HG02588 (cell line): ENCODE measurements around the gene CTIF.
A peak's percentile ranks its signal among the peaks of the same experiment; 100 is the strongest.

Source experiments
- ATAC-seq: cut with Tn5 transposase; IDR thresholded peaks from one replicate; pipeline ENCODE4 v1.9.1; 2021; ENCODE audit warnings: mild to moderate bottlenecking, moderate library complexity; ENCODE audit not compliant: unreplicated experiment

Gene CTIF

DNA sequence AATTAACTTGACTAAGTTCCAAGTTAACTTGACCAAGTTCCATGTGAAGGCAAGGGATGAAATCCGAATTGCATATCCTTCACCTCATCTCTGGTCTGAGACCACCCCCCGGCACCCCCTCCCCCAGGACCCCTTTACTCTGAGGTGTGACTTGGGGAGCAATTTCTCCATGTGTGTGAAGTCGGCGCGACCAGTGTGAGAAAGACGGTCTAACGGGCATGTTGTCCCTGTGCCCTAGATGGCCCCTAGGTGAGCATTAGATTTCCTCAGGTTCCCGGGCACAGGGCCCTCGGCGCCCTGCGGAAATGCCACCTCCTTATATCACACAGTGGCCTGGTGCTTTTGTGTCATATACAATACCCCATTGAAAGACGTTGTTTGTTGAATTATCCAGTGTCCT is 137.1 kb downstream of the CTIF start:
- no peak for ATAC-seq

DNA sequence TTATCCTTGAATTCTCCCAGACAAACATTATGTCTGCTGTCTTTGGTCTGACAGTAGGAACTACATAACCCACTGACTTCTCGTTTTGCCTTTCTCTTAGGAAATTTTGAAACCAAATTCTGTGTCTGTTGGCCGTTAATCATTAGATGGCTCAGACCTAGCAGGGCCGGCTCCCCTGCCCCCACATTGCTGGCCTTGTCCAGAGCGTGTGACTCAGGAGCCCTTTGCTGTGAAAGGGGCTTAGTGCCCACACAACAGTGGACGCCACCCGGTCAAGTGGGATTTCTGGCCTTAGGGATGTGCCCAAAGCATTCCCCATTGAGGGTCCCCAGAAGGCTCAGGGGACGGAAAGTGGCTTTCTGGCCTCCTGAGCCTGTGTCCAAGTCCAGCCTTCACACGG is 137.5 kb downstream of the CTIF start:
- ATAC-seq = no peak

DNA sequence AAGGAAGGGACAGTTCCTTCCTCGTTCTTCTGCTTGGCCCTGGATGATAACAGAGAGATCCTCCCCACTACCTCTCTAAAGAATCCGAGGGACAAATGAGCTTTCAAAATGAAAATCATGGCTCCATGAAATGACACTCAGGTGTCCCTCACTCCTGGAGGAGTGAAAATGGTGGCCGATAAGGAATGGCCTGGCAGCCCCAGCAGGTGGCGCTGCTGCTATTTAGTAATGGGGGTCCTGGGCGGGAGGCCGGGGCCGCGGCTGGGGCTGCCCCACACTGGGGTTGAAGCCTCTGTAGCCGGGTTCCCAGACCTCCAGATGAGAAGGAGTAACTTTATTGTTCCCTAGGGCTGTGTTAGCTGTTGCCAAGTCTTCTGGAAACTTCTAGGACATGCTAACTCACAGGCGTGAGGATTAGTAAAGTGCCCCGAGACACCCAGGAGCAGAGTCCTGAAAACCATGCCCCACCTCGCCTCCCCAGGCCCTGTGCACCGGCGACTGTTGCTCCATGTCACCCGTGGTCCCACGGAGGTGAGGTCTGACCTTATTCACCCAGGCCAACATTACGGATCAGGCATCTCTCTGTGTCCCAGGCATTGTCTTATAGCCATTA is 138.0 kb downstream of the CTIF start:
- no peak for ATAC-seq

DNA sequence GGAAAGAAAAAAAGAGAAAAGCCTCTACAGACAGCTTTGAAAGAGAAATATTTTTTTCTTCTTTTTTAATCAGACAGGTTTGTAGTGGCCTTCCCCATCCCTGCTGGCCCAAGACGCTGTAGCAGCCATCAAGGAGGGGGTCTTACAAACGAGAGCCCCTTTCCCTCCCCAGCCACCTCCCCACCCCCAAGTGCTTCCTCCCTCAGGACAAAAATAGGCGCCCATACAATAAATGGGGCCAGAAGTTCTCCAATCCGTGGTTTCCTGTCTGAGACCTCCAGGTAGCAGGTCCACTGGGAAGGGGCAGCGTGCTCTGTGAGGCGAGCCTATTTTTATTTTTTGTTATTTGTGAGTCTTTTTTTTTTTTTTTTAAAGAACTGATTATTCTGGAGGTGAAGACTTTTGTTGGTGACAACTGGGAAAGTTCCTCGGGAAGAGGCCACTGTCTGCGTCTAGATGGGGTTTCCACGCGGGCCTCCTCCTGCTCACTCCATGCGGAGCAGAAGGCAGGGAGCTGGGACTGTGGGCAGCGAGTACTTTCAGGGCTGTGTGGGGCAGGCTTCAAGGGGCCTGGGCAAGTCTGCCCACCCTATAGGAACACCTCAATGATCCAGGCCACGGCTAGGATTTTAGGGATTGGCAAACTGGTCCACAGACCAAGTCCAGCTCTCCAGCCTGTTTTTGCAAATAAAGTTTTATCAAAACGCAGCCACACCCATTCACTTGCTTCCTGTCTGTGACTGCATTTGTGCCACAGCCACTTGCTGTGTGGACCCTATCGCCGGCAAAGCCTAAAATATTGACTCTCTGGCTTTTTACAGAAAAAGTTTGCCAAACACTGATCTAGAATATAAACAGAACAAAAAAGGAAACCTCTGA is 139.6 kb downstream of the CTIF start:
- ATAC-seq = no peak

DNA sequence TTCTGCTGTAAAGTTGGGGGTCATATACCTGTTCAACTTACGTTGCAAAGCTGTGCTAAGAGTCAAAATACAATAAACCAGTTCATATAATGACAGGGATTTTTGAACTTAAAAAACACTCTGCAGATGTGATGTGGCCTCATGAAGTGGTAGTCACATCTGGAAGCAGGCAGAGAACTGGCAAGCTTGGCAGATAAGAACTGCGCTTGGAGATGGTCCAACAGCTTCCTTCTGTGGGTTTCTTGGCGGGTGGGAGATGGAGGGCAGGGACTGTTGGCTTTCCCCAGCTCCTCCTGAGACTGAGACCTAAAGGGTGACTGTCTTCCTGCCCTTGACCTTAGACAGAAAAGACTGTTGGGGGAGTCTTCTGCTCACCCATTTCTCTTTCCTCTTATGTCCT is 140.4 kb downstream of the CTIF start:
- no peak for ATAC-seq

DNA sequence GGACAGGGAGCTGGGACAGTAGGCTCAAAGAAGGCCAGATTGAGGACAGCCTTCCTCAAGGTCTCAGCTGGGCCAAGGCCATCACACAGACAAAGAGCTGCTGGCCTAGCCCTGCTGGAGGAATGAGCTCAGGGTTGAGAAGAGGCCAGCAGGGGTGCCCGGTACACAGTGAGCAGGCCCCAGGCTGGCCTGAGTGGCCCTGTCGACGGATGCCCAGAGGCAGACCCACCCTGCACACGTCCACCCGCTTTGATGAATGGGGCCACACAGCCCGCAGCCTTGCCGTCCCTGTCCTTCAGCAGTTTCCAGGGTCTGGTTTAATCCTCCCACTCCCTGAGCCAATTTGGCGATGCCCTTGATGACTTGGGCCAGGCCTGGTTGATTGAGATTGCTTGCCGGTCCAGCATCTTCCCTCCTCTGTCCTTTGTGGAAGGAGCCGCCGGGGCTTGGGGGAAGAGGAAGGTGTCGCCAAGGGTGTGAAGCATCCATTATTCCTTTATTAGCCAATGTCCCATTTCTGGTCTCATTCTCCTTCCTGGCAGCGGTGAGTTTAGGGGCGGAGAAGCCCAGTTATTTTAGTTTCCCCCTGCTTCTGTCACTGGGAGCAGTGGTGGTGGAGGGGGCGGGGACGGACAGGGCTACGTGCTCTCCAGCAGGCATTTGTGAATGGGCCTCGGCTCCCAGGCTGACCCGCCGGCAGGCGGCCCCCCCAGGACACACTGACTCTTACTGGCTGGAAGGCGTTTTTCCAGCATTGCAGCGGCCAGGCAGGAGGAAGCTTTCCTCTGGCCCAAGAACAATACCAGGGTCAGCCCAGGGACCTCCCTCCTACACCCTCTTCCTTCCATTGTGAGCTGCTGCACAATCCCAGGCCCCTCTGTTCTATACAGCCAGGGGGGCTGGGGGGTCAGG is 141.8 kb downstream of the CTIF start:
- ATAC-seq = no peak

DNA sequence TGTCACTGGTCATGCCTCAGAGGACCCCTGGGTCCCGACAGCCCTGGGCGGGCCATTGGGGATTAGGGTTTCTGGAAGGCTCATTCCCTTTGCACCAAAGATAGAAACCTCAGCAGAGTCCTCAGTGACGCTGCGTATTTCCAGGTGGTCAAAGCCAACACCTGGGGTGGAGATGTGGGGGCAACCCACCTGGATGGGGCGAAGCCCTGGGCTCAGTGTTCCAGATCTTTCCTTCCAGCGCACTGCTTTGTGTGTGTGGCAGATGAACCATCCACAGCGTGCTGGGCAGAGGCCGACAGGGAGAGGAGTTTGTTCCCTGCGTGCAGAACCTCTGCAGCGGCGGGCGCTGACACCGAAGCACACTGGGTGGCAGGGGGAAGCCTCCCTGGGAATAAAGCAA is 143.9 kb downstream of the CTIF start:
- no peak for ATAC-seq

DNA sequence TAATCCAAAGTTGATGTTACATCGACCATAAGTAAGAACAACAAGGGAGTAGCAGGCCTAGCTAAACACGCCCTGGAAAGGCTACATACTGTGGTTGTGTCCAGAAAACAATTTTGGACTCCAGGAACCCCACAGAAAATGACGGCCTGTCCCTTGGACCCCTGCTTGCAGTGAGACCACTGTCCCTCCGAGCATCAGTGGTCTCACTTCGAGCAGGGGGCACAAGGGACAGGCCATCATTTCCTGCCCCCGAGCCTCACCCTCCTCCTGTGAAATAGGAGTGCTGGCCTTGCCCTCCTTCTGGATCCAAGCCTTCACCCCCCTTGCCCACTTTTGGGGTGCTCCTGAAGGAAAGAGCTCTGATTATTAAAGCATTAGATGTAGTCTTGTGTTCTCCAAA is 144.4 kb downstream of the CTIF start:
- ATAC-seq = no peak

DNA sequence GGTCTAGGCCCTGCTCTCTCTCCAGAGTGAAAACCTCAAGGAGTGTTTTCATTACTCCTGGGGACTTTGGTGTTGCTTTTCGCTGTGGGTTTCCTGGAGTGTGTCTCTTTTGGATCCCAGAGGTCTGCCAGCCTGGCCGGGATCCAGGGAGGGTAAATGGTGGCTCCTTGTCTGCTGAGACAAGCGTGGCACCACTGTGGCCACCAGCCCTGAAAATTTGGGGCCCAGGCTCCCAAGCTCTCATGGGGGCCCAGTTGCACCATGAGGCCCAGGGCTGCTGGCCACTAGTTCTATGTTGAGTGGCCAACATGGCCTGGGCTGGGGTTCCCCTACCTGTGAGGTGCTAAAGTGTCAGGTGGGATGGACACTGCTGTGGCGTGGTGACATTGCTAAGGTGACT is 144.8 kb downstream of the CTIF start:
- ATAC-seq = no peak

DNA sequence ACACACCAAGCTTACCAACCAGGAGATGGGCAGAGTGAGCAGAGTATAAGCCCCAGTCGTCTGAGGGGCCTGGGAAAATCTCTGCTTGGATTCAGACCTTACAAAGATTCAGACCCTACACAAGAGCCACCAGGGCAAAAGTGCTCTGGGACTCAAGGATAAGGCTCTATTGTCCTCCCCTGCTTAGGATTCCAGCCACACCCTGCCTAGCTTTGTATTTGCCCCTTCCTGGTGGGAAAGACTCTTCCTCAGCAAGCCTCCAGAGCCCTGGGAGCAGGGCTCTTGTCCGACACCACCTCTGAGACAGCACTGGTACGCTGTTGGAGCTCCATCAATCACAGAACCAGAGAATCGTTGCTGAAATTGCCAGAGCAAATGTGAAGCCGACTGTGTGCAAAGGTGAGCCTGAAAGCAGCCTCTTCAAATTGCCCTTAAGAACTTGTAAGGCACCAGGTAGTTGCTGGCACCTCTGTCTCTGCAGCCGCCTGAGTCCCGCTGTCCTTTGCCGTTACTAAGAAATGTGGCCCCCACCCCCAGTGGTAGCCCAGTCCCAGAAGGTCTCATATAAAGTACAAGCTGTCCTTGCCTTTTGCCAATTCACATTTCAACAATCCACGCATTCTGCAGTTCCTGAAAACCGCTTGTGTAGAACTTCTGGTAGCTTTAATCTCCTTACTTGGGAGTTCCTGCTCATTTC is 148.7 kb downstream of the CTIF start:
- no peak for ATAC-seq

DNA sequence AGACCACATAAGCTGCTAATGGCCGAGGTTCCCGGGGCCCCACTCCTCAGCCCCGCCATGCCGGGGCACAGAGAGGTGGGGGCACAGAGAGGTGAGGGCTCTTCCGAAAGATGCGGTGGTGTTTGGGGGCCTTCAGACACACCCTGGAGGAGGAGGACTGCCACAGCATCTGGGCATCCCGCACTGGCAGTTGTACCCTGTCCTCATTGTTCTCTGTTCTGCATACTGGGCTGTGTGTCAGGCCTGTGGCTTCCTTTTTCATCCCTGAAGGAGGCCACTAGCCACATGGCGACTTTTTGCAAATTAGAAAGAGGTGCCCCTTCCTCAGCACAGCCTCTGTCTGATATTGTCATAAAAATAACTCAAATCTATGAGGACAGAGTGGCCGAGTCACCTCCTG is 150.1 kb downstream of the CTIF start:
- ATAC-seq = no peak

DNA sequence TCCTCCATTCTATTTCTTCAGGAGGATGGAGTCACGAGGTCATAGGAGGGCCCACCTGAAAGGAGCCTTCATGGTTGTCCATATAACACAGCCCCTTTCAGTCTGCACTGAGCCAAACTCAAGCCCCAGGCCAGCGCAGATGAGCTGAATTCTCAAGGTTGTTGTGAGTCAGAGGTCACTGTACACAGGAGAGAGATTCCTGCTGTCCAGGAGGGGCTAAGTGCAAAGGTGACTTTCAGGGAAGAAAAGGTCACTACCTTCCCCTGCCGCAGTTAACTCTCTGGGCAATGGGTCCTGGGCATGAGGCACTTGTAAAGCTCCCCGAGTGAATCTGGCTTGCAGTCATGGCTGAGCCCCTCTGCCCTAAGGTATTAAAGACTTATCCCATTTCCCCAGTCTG is 150.7 kb downstream of the CTIF start:
- no peak for ATAC-seq

DNA sequence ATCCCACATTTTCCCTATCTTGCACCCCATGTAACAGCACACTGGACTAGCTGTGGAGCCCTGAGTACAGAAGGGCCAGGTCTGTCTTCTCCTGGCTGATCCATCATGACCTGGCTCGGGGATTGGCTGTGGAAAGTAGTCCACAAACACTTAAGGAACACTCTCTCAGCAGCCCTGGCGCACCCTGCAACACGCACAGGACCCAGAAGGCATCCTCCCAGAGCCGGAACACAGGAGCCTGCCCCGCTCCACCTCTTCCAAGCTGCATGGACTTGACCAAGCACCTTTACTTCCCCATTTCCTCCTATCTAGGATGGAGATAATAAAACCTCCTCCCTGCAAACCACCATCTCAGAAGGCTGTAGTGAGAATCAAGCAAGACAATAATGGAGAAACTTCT is 151.7 kb downstream of the CTIF start:
- ATAC-seq = no peak

DNA sequence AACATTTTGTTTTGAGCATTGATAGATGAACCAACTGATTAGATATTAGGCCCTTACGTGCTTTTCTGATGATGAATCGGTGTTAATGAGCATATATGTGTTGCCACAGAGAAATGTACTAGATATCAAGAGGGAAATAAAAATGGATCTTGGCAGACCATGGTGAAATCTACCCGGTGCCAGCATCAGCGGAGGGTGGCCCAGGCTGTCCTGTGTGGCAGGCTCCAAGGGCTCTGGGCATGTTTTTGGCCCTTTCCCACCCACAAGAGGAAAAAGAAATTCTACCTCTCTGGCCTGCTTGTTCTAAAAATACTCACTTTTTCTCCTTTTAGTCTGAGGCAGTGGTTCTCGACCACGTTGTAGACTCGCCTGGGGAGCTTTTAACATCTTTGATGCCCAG is 154.2 kb downstream of the CTIF start:
- ATAC-seq = no peak

DNA sequence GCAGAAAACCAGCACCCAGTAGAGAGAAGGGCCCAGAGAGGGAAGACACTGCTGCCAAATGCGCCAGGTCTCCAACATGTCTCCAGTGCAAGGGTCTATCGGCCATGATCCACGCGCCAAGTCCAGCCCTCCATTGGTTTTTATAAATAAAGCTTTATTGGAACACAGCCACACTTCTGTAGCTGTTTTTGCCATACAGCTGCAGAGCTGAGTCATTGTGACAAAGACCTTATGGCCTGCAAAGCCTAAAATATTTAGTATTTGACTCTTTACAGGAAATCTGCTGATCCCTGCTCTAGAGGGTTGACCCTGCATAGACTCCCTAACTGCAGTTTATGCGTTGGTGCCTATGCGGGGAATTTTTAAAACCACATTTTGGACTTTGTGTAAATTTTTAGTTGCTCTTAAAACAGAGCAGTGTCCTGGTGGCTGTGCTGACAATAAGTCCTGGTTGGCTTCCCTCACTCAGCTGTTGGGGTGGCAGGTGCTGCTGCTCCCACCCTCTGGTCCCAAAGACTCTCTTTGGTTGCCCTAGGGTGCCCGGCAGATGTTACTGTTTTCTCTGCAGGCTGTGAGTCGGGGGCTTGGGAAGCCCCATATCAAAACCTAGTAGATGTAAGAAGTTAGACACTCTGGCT is 154.9 kb downstream of the CTIF start:
- no peak for ATAC-seq

DNA sequence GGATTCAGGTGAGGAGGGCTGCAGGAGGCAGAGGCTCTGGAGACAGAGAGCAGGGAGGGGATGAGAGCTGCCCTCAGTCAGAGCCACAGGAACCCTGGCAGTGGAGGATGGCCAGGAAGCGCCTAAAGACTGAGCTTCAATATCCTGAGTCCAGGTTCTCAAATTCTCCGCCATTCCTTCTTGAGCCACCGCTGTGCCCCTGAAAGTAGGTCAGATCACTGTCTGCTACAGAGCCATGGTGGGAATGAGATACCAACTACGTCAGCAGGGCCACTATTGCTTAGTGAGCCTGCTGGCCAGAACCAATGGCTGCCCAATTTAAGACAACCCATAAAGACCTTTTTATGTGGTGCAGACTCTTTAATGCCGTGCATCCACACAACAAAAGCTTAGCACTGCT is 155.5 kb downstream of the CTIF start:
- ATAC-seq = no peak

DNA sequence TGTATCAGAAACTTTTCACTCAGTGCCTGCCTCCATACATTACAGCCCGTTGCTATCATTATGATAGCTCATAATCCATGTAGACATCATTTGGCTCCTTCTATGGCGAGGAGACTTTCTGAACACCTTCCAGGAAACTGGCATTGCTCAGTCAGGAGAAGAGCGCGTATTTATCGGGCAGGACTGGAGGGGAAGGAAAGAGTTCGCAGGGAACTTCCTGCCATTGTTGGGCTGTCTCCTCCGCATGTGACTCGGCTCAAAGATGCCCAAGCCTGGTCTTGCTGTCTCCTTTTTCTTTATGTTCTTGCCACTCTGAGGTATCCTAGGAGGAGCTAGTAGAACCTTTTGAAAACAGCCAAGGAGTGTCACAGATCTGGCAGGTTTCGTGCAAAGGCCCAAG is 156.8 kb downstream of the CTIF start:
- no peak for ATAC-seq

DNA sequence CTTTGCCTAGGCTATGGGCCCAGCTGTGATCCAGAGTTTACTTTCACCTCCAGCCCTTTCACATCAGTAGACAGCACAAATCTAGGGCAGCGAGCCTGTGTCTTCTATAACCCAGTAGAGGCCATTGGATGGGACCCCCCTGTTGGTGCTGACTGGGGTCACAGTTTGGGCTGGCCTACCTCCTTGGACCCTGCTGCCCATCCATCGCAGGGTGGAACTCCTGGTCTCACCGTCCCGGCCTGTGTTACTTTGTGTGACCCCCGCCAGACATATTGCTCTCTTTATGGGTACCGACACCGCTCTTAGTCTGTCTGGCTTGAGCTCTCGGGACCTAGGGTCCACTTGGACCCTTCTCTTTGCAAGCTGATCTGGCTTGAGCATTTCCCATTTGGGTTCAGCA is 157.4 kb downstream of the CTIF start:
- ATAC-seq = no peak

DNA sequence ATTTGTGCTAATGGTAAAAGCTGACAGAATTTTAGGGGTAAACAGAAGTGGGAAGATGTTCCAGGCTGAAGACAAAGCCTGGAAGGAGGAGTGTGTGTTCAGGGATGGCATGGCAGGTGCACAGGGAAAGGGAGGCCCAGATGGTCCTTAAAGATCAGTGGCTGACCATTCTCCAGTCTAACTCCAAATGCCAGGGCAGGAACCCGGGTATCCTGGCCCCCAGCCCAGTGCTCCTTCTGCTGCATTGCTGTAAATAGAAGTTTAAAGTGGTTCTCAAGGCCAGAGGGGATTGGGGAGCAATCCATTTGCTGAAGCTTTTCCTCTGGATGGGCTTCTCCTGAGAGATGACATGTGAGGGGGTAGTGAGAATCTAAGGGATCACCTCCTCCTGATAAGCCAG is 158.6 kb downstream of the CTIF start:
- ATAC-seq = no peak

DNA sequence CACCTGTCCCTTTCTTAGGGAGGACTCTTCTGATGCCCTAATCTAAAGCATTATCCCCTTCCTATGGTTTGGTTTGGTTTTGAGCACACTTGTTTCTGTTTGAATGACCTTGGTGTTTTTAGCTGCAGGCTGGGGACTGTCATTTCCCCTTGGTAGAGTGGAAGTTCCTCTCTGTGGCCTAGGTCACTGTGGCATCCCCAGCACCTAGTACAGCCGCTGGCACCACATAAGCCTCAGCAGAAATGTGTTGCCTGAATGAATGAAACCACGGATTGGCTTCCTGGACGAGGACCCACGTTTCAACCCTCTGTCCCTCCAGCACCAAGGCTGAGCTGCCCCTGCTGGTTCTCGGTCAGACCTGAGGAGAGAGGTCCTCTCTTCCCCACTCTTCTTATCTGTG is 159.9 kb downstream of the CTIF start:
- peak; percentile 63 for ATAC-seq

DNA sequence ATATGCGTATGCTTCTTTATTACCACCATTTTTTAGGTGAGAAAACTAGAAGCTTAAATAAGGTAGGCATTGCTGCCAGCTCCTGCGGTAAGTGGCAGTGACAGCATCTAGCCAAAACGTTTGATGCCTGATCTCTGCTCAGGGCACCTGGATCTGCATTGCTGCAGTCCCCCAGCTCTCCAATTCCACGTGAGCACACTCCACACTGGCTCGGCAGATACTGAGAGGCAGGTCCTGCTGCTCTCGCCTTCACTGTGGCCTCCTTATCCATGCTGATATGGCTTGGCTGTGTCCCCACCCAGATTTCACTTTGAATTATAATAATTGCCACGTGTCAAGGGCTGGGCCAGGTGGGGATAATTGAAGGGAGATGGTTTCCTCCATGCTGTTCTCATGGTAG is 160.9 kb downstream of the CTIF start:
- no peak for ATAC-seq
